Measurements from ENCODE around the gene SMOC1.

SMOC1 gene

GRCh38 chr14:70018713-70019211 is 139.5 kb downstream of the SMOC1 start:
- DNase-seq (ENCODE audit: low spot score): no peak
- H3K4me1 ChIP-seq (ENCODE audit: control insufficient read depth in 2 of 2, insufficient read depth in 1 of 2, low read depth in 1 of 2, low read length in 2 of 2): peaks cover 0 to 13% of the 10 kb centered on the region in 2 donors
- no peak overlapping the region for H2BK12ac ChIP-seq (ENCODE audit: low read length)
- no CpG with 5 or more reads among the region's 9 CpGs for WGBS, 2 donors (ENCODE audit: extremely low coverage in 2 of 2, insufficient read length in 2 of 2, insufficient replicate concordance in 1 of 2)
- no peak overlapping the region for H2BK5ac ChIP-seq (ENCODE audit: low read length)
- no peak overlapping the region for H2AK5ac ChIP-seq (ENCODE audit: low read depth, low read length)
- H4K8ac ChIP-seq (ENCODE audit: low read depth, low read length): no peak overlapping the region
- no peaks in the 10 kb centered on the region for H3K27me3 ChIP-seq (ENCODE audit: control insufficient read depth in 3 of 3, insufficient read depth in 3 of 3, low read depth in 1 of 3, low read length in 3 of 3)
- no peak overlapping the region for H3K27ac ChIP-seq (replicated peaks; ENCODE audit: low read length)
- H3K14ac ChIP-seq (ENCODE audit: low read length): no peak overlapping the region
- no peak overlapping the region for H3K4me2 ChIP-seq (ENCODE audit: insufficient read depth, low read length, poor library complexity, severe bottlenecking)
- H3K9me3 ChIP-seq (replicated peaks in 1 of 2; ENCODE audit: control insufficient read depth in 2 of 2, insufficient read depth in 1 of 2, low read depth in 1 of 2, low read length in 2 of 2): no peaks in the 10 kb centered on the region
- H4K91ac ChIP-seq (ENCODE audit: low read depth, low read length, poor library complexity): no peak overlapping the region
- H3K23ac ChIP-seq (ENCODE audit: low read depth, low read length, poor library complexity): no peak overlapping the region
- H3K9ac ChIP-seq (ENCODE audit: low read depth, low read length, poor library complexity): no peak overlapping the region
- peak overlapping the region; percentile 2 for H3K18ac ChIP-seq (ENCODE audit: low read length)
- no peak overlapping the region for H2AFZ ChIP-seq (ENCODE audit: low read length)
- H3K4me3 ChIP-seq (ENCODE audit: low read length in 2 of 2): no peak overlapping the region
- no peak overlapping the region for H2BK15ac ChIP-seq (ENCODE audit: low read length)
- no peak overlapping the region for H3K4ac ChIP-seq (ENCODE audit: low read length)
- peaks cover 2% of the 10 kb centered on the region for H3K79me1 ChIP-seq (ENCODE audit: low read depth, low read length)
- peaks cover 72 to 99% of the 10 kb centered on the region in 2 donors for H3K36me3 ChIP-seq (replicated peaks in 1 of 2; ENCODE audit: control insufficient read depth in 2 of 2, insufficient read depth in 2 of 2, low read length in 2 of 2)
- no peak overlapping the region for H2BK120ac ChIP-seq (ENCODE audit: low read depth, low read length)

GRCh38 chr14:70019695-70020094 is 140.5 kb downstream of the SMOC1 start:
- no peak overlapping the region for H2AK5ac ChIP-seq (ENCODE audit: low read depth, low read length)
- H3K79me1 ChIP-seq (ENCODE audit: low read depth, low read length): peaks cover 2% of the 10 kb centered on the region
- no peak overlapping the region for H3K4ac ChIP-seq (ENCODE audit: low read length)
- H2AFZ ChIP-seq (ENCODE audit: low read length): no peak overlapping the region
- no peak overlapping the region for H3K27ac ChIP-seq (replicated peaks; ENCODE audit: low read length)
- H3K18ac ChIP-seq (ENCODE audit: low read length): no peak overlapping the region
- H4K91ac ChIP-seq (ENCODE audit: low read depth, low read length, poor library complexity): no peak overlapping the region
- peaks cover 0 to 7% of the 10 kb centered on the region in 2 donors for H3K4me1 ChIP-seq (ENCODE audit: control insufficient read depth in 2 of 2, insufficient read depth in 1 of 2, low read depth in 1 of 2, low read length in 2 of 2)
- no peak overlapping the region for H3K4me3 ChIP-seq (ENCODE audit: low read length in 2 of 2)
- no peak overlapping the region for H3K23ac ChIP-seq (ENCODE audit: low read depth, low read length, poor library complexity)
- no peak overlapping the region for H2BK120ac ChIP-seq (ENCODE audit: low read depth, low read length)
- H3K9me3 ChIP-seq (replicated peaks in 1 of 2; ENCODE audit: control insufficient read depth in 2 of 2, insufficient read depth in 1 of 2, low read depth in 1 of 2, low read length in 2 of 2): no peaks in the 10 kb centered on the region
- no peak overlapping the region for H4K8ac ChIP-seq (ENCODE audit: low read depth, low read length)
- H3K4me2 ChIP-seq (ENCODE audit: insufficient read depth, low read length, poor library complexity, severe bottlenecking): no peak overlapping the region
- H3K9ac ChIP-seq (ENCODE audit: low read depth, low read length, poor library complexity): no peak overlapping the region
- H3K36me3 ChIP-seq (replicated peaks in 1 of 2; ENCODE audit: control insufficient read depth in 2 of 2, insufficient read depth in 2 of 2, low read length in 2 of 2): peaks cover 71 to 99% of the 10 kb centered on the region in 2 donors
- H2BK5ac ChIP-seq (ENCODE audit: low read length): no peak overlapping the region
- no peak overlapping the region for H2BK15ac ChIP-seq (ENCODE audit: low read length)
- no peaks in the 10 kb centered on the region for H3K27me3 ChIP-seq (ENCODE audit: control insufficient read depth in 3 of 3, insufficient read depth in 3 of 3, low read depth in 1 of 3, low read length in 3 of 3)
- DNase-seq (ENCODE audit: low spot score): no peak
- no peak overlapping the region for H3K14ac ChIP-seq (ENCODE audit: low read length)
- no peak overlapping the region for H2BK12ac ChIP-seq (ENCODE audit: low read length)

DNA sequence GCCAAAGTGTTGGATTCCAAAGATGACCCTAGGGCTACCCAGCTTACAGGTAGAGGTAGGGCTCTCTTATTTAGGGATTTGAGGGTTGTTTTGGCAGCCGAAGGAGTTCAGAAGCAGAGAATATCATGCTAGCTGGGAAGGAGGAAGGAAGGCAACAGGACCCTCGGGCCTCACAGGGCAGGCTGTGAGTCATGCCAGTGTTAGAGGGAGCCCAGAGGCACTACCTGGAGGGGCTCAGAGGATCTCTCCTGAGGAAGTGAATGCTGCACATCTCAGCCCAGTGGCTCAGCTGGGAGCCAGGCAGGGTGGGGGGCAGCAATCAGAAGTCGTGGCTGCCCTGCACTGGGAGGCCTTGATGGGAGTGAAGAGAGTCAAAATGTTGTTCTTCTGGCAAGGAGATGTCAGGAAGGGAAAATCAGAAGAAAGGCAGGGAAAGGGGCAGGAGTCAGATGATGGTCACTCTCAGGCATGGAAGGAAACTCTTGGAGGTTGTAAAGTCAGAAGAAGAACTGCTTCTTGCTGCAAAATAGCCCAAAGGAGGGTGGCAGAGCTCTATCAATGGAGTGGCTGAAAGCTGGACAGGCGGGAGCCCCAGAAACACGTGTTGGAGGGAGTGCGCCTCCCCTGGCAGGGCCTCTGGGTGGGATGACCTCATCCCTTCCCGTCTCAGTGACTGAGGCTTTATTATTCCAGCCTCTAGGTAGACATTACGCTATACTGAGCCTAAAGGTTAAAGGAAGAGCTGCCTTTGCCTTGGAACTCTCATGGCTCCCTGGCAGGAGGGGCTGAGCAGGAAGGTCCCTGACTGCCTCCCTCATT is 141.3 kb downstream of the SMOC1 start:
- no peak overlapping the region for H3K14ac ChIP-seq (ENCODE audit: low read length)
- H3K79me1 ChIP-seq (ENCODE audit: low read depth, low read length): peaks cover 2% of the 10 kb centered on the region
- no peak overlapping the region for H2BK15ac ChIP-seq (ENCODE audit: low read length)
- H4K91ac ChIP-seq (ENCODE audit: low read depth, low read length, poor library complexity): no peak overlapping the region
- no peaks in the 10 kb centered on the region for H3K27me3 ChIP-seq (ENCODE audit: control insufficient read depth in 3 of 3, insufficient read depth in 3 of 3, low read depth in 1 of 3, low read length in 3 of 3)
- H3K4me3 ChIP-seq (ENCODE audit: low read length in 2 of 2): no peak overlapping the region
- no peak for DNase-seq (ENCODE audit: low spot score)
- no peak overlapping the region for H4K8ac ChIP-seq (ENCODE audit: low read depth, low read length)
- H3K36me3 ChIP-seq (replicated peaks in 1 of 2; ENCODE audit: control insufficient read depth in 2 of 2, insufficient read depth in 2 of 2, low read length in 2 of 2): peaks cover 72 to 99% of the 10 kb centered on the region in 2 donors
- no peak overlapping the region for H2BK120ac ChIP-seq (ENCODE audit: low read depth, low read length)
- H3K27ac ChIP-seq (replicated peaks; ENCODE audit: low read length): peak overlapping the region; percentile 20
- H2AFZ ChIP-seq (ENCODE audit: low read length): no peak overlapping the region
- no CpG with 5 or more reads among the region's 8 CpGs for WGBS, 2 donors (ENCODE audit: extremely low coverage in 2 of 2, insufficient read length in 2 of 2, insufficient replicate concordance in 1 of 2)
- H3K9me3 ChIP-seq (replicated peaks in 1 of 2; ENCODE audit: control insufficient read depth in 2 of 2, insufficient read depth in 1 of 2, low read depth in 1 of 2, low read length in 2 of 2): no peaks in the 10 kb centered on the region
- H3K4ac ChIP-seq (ENCODE audit: low read length): no peak overlapping the region
- peaks cover 0 to 4% of the 10 kb centered on the region in 2 donors for H3K4me1 ChIP-seq (ENCODE audit: control insufficient read depth in 2 of 2, insufficient read depth in 1 of 2, low read depth in 1 of 2, low read length in 2 of 2)
- H3K9ac ChIP-seq (ENCODE audit: low read depth, low read length, poor library complexity): no peak overlapping the region
- no peak overlapping the region for H2BK12ac ChIP-seq (ENCODE audit: low read length)
- no peak overlapping the region for H3K4me2 ChIP-seq (ENCODE audit: insufficient read depth, low read length, poor library complexity, severe bottlenecking)
- H3K23ac ChIP-seq (ENCODE audit: low read depth, low read length, poor library complexity): no peak overlapping the region
- H2AK5ac ChIP-seq (ENCODE audit: low read depth, low read length): no peak overlapping the region
- H2BK5ac ChIP-seq (ENCODE audit: low read length): peak overlapping the region; percentile 13
- H3K18ac ChIP-seq (ENCODE audit: low read length): no peak overlapping the region

DNA sequence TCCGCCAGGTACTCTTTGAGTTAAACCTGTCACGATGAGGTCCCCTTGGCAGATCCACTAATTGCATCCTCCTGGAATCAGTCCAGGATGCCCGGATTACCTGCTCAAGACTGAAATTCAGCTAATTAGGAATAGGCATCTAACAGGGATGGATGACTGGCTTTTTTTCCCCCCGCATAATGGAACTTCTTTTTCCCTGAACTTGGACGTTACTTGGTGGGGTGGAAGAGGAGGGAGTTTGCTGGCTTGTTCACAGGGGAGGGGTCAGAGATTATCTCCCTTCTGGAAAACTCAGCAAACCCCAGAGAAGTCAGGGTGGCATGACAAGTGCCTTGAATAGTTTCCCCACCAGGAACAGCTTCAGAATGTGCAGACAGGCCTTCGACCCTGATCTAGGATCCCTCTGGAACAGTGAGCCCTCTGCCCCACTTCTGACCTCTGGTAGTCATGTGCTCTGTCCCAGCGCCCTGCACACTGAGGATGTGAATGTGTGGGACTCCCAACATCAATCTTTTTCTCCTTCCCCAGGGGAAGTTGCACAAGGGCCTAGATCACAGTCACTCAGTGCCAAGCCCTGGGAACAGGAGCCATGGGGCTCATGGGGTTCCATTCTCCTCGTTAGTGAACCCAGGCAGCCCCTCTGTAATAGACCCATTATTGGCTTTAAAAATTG is 142.5 kb downstream of the SMOC1 start:
- no peak overlapping the region for H2BK12ac ChIP-seq (ENCODE audit: low read length)
- H3K4ac ChIP-seq (ENCODE audit: low read length): no peak overlapping the region
- no peak for DNase-seq (ENCODE audit: low spot score)
- no CpG with 5 or more reads among the region's 8 CpGs for WGBS, 2 donors (ENCODE audit: extremely low coverage in 2 of 2, insufficient read length in 2 of 2, insufficient replicate concordance in 1 of 2)
- H2BK15ac ChIP-seq (ENCODE audit: low read length): no peak overlapping the region
- peaks cover 70 to 99% of the 10 kb centered on the region in 2 donors for H3K36me3 ChIP-seq (replicated peaks in 1 of 2; ENCODE audit: control insufficient read depth in 2 of 2, insufficient read depth in 2 of 2, low read length in 2 of 2)
- no peaks in the 10 kb centered on the region for H3K27me3 ChIP-seq (ENCODE audit: control insufficient read depth in 3 of 3, insufficient read depth in 3 of 3, low read depth in 1 of 3, low read length in 3 of 3)
- no peak overlapping the region for H3K23ac ChIP-seq (ENCODE audit: low read depth, low read length, poor library complexity)
- H2AFZ ChIP-seq (ENCODE audit: low read length): no peak overlapping the region
- H3K4me3 ChIP-seq (ENCODE audit: low read length in 2 of 2): no peak overlapping the region
- no peak overlapping the region for H3K14ac ChIP-seq (ENCODE audit: low read length)
- H2AK5ac ChIP-seq (ENCODE audit: low read depth, low read length): no peak overlapping the region
- no peak overlapping the region for H4K91ac ChIP-seq (ENCODE audit: low read depth, low read length, poor library complexity)
- H2BK5ac ChIP-seq (ENCODE audit: low read length): no peak overlapping the region
- no peak overlapping the region for H3K9ac ChIP-seq (ENCODE audit: low read depth, low read length, poor library complexity)
- no peak overlapping the region for H3K4me2 ChIP-seq (ENCODE audit: insufficient read depth, low read length, poor library complexity, severe bottlenecking)
- no peak overlapping the region for H2BK120ac ChIP-seq (ENCODE audit: low read depth, low read length)
- H3K18ac ChIP-seq (ENCODE audit: low read length): no peak overlapping the region
- peaks cover 2% of the 10 kb centered on the region for H3K79me1 ChIP-seq (ENCODE audit: low read depth, low read length)
- no peak overlapping the region for H3K27ac ChIP-seq (replicated peaks; ENCODE audit: low read length)
- peaks cover 0 to 4% of the 10 kb centered on the region in 2 donors for H3K4me1 ChIP-seq (ENCODE audit: control insufficient read depth in 2 of 2, insufficient read depth in 1 of 2, low read depth in 1 of 2, low read length in 2 of 2)
- H3K9me3 ChIP-seq (replicated peaks in 1 of 2; ENCODE audit: control insufficient read depth in 2 of 2, insufficient read depth in 1 of 2, low read depth in 1 of 2, low read length in 2 of 2): no peaks in the 10 kb centered on the region
- no peak overlapping the region for H4K8ac ChIP-seq (ENCODE audit: low read depth, low read length)

Measured in neuronal stem cell (in vitro differentiated cells).